Measurements from ENCODE around the gene CRACDL.
A peak's percentile ranks its signal among the peaks of the same experiment; 100 is the strongest.

The CRACDL gene

DNA sequence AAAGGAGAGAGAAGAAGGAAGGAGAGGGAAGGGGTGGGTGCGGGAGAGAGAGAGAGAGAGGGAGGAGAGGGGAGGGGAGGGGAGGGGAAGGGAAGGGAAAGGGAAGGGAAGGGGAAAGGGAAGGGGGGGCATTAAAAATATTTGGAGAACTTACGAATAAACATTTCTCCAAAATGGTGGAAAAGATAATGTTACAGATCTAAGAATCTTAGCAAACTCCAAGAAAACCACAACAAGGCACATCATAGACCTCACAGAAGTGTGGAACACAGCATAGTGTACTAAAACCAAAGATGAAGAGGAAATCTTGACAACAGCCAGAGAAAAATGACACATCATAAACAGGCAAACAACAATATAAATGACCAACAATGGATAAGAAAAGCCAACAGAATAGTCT lies 83.1 kb downstream of the CRACDL start:
- no peak for DNase-seq

DNA sequence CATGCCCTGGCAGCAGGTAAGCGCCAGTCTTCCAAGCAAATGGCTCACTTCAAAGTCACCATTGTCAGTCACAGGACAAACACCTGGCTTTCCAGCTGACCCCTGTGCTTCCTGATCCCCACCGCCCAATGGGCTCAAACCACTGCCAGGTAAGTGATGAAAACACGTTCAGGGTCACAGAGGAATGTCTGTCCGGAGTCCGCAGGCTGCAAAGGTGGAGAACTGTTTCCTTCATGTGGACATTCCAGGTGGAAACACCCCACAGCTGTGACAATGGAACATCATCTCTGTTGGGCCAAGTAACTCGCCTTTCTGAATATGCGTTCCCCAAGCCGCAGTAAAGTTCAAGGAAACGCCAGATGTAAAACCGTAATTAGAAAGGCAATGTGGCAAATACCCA lies 86.0 kb downstream of the CRACDL start:
- no peak for DNase-seq

DNA sequence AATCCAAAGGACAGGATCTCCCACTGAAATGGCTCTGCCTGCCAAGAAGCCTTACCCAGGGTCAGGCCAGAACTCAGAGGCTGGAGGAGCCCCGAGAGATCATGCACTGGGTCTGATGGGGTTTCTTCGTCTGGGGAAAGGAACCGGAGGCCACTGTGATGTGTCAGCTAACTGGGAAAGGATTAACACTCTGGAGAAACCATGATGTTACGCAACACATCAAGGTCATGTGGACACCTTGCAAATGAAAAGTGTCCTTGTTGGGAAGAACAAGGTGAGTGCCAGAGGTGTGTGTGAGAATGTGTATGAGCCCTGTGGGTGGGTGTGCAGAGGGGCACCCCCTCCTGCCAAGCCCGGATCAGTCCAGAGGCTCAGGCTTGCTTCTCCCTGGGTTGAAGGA lies 86.9 kb downstream of the CRACDL start:
- no peak for DNase-seq

DNA sequence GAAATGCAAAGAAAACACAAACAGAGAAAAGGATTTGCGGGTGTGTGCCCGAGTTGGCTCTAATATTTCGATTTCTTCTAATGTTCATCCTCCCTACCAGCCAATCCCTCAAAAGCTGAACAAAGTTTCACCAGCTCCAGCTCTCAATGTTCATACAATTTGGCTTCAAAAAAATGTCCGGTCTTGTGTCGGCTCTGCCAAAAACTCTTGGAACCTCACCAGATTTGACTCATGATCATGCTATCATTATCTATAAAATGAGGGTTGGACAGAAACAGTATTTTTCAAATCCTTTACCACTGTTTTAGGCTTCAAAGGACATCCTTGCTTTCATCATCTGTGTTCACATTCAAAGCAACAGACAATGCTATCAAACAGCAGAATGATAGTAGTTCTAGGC lies 88.2 kb downstream of the CRACDL start:
- DNase-seq, result no peak

DNA sequence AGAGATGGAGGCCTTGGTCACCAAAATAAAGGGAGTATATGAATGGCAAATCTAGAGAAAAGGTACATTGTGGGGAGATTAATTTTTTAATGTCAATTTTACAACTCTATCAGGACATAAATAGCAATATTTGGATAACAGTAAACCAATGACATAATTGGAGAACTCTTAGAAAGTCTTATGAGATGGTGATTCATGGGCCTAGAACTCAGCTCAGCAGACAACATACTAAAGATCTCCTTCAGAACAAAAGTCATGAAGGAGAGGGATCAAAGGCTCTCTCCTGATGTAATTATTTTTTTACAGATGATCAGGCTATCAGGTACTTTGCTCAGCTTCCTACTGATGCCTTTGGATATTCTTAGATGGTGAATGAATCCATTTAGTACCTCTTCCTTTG lies 90.0 kb downstream of the CRACDL start:
- DNase-seq, result no peak

DNA sequence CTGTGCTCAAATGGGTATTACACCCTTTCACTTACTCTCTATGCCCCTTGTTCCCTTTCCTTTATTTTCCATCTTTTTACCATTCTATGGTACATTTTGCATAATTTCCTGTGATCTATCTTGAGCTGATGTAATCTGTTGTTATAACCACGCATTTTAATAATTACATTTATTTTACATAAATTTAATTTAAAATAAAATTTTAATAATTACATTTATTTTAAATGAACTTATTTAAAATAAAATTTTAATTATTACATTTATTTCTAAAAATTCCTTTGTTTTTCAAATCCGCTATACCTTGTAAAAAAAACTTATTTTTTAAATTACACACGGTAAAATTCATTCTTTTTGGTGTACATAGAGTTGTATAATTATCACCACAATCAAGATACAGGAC lies 93.9 kb downstream of the CRACDL start:
- no peak for DNase-seq

DNA sequence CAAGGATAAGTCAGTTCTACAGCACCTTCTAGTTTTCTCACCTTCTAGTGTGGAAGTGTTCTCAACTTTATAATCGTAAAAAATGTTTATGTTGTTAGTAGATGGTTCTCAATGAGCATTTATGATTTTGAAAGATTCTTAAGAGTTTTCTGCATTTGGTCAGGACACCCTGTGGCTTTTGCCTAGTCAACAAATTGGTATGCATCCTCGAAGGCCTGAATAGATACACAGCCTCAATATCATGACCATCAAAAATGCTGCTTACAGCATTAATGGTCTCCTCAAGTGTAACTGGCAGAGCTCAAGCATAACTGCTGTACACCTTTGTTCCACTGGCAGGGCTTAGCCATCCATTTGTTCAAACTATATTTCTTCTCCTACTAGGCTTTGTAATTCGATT lies 96.7 kb downstream of the CRACDL start:
- DNase-seq, result no peak

DNA sequence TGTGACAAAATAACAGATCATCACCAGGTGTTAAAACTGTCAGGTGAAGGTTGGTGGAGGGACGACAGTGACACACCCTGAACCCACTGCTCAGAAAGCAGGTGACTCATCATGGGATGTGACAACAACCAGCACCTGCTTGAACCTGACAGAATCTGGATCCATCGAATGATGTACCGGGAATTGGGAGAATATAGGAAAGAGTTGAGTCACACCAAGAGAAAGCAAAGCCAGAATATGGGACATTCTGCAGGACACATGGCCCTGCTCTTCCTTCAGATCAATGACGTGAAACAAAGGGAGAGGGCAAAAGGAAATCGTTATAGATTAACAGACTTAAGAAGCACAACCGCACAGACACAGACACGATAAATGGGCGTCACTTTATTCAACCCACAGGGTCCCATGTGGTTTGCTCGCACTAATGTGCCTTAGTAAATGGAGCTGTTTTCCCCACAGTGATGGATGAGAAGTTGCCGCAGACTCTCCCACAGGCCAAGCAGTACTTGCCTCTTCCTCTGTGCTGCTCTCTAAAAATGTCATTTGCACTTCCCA lies 100.1 kb downstream of the CRACDL start:
- DNase-seq, result no peak

DNA sequence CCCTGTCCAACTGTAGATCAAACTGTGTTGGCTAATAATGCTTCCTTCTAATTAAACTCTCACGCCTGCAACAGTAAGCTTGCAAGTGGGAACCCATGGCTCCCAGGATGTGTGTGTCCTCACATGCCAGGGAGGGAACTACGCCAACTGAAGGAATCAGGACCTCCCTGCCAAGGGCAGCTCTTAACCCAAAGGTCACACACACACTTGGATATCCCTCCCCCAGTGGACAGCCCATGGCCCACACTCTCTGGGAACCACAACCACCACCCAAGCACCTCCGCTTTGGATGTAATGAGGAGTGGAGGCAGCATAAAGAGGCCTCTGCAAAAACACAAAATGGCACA lies 102.1 kb downstream of the CRACDL start:
- no peak for DNase-seq

DNA sequence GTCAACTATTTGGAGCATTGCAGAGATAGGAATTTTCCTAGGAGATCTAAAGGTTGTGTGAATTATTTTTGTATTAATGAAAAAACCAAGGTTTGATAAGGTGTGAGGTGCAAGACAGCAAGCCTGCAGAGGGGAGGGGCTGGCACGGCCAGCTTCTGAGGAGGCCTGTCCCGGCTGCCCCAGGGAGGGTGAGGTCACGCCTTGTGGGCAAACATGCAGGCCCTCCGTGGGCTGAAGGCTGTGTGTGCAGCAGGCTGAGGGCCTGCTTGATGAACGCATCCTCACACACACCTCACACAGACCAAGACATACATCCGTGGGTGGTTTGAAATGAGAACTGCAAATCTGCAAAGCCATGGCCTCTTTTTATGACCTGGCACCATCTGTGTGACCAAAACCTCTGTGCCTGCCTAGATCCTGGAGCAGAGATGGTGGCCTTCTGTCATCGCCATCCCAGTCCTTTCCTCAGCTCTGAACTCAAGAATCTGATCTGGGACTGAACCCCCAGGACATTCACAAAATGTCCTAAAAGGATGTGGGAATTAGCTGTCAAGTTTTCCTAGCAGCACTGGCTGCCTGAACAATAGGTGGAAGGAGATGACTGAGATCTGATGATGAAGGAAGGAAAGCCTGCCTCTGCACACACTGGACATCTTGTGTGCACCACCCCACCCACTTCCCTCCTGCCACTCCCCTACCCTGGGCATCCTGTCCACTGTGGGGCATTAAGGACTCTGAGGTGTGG lies 102.7 kb downstream of the CRACDL start:
- no peak for DNase-seq

DNA sequence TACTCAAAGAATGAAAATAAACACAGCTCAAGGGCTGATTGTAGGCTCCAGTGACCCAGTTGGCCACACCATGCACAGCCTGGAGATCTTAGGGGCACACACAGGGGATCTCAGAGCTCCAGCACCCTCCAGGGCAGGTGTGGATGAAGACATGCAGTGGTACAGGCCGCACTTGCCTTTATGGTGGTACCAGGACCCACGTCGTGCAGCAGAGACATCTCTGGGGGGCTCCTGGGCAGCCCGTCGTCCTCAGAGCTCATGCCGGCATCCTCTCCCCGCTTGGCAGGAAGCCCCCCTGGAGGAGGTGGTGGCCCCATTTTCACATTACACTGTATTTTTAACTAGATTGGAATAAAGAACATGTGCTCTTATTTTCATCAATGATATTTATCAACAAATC lies 103.9 kb downstream of the CRACDL start:
- DNase-seq, result no peak

DNA sequence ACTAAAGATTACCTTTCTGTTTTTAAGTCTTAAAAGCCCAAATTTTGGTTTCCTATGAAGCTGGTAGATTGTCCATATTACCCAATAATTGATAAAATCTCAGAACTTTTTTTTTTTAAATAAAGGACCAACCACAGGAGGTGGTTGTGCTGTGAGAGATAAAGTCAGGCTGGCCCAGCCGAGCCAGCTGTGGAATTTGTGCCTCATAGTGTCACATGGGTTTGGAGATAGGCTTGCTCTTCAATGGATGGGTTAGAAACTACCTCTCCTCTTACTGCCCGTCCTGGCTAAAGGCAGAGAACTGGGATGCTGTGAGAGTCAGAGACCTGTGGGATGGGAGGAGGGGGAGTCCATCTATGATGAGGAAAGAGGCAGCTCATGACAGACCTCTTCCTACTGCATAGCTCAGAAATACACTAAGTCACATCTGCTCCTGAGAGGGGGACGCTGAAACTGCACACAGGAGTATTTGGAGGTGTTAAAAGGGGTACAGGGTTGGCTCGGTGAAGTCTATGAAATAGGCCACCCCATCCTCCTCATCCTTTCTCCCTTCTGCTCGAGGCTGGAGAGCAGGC lies 105.4 kb downstream of the CRACDL start:
- no peak for DNase-seq

DNA sequence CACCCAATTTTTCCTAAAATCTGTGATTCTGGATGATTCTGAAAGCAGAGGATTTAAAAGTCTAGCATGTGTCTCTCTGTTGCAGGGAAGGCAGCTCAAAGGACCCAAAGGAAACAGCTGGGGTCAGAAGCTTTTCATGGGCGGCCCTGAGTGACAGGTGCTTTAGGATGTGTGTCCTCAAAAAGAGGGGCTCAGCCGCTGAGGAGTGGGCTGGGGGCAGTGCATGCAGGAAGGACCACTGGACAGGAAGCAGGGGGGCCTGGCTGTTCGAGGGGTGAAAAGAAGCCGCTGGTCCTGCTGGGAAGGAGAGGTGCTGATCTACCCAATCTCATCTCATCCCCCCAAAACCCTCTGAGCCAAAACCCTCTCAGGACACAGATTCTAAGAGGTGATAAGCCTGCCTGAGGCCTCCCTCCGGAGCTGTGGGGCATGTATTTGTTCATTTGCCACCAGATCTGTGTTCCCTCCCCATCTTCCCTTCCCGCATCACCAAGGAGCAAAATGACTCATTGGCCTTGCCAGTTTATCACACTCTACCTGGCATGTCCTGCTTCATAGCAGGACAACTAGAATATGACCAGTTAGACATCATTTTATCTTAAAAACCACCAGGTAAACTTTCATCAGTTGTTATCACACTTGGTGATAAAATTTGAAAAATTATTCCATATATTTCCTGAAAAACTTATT lies 106.3 kb downstream of the CRACDL start:
- DNase-seq, result no peak

DNA sequence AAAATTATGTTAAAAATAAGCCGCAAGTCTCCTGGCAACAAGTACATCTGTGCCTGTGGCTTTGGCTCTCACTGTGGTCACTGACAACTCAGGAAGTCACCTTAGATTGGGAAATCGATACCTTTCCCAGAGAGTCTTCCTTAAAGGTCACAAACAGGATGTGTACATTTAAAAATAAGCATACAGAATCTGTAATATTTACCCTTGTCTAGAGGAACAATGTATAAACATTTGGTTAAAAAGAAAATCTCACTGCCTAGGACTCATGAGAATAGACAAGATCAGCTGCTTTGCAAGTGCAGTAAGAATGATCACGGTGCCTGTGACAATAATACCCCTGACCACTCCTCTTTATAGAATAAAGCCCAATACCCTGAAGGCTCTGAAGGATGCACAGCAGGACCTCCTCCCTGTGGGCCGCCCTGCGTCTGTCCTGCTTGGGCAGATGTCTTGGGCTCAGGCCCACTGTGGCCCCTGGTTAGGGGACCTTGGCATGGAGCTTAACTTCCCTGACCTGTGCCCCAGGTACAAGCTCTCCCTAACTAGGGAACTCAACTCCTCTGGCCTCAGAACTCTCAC lies 107.1 kb downstream of the CRACDL start:
- no peak for DNase-seq

DNA sequence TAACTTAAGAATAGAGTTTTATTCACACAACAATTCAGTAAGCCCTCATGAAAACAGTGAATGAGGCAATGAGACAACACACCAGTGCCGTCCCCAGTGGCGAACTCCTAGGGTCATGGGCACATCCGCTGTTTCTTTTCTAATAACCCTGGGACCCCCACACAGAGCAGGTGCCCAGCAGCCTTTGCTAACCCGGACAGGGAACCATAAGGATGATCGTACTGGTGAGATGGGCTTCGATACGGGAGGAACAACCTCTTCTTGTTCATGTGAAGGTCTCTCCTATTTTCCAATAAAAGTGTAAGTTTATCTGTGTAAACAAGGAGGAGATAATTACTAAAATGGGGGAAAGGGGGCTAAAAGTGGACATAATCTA lies 107.7 kb downstream of the CRACDL start:
- DNase-seq, result no peak

DNA sequence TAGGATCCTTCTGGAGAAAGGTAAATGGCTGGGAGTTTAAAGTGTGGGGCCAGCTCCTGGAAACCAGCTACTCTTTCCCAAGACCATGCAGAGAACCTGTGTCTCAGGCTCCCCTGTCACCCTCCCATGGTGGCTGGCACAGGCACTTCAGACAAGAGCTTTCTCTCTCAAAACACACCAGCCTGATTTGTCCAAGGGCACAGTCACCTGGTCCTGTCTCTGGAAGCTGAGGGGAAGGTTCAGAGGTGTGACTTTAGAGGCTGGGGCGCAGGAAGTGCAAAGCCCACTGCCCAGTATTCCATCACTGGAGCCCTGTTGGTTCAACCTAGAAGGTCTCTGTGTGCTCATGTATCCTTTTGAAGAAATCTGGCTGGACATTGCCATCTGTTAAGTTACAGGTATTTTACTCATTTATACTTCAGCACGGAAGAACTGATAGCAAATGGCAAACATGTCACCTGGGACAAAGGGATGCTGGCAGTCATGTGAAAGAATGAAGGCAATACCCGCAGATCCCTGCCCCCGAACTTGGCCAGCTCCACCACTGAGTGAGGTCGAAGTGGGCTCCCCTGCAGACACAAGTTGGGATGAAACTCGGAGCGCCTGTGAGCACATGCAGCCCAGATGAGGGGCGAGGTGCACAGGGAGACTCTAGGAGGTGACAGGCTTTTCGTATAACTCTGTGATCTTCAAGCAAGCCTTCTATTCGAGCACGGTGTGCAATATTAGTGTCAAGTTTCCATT lies 108.2 kb downstream of the CRACDL start:
- DNase-seq, result no peak

DNA sequence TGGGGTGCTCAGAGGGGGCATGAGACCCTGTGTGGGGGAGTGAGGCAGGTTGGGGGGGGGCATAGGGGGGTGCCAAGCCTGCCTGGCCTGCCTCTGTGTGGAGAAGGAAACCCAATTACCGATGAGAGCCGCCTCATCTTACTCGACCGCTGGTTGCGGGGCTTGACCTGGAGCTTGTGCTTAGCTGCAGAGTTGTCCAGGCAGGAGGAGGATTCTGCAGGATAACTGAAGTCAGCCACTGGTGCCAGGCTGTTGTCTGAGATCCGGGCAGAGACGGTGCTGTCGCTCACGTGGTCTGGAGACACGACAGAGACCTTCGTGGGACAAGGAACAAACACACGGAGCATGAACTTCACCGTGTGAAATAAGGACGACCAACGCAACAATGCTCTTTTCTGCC lies 109.2 kb downstream of the CRACDL start:
- DNase-seq, result no peak

DNA sequence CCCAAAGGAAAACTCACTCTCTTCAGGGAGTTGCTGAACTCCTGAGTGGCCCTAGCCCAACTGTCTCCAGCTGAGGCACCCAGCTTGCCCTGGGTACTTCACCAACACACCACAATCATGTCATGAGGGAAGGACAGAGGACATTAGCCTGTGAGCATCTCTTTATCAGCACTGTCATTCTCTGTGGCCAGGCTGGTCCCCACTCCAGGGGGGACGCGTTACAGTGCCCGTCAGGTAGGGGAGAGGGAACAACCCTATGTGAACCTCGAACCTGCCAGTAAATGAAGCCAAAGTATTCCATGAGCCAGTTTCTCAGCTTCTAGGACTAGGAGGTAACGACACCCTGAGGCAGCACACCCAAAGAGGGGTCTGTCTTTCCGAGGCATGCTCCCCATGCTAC lies 110.2 kb downstream of the CRACDL start:
- no peak for DNase-seq

DNA sequence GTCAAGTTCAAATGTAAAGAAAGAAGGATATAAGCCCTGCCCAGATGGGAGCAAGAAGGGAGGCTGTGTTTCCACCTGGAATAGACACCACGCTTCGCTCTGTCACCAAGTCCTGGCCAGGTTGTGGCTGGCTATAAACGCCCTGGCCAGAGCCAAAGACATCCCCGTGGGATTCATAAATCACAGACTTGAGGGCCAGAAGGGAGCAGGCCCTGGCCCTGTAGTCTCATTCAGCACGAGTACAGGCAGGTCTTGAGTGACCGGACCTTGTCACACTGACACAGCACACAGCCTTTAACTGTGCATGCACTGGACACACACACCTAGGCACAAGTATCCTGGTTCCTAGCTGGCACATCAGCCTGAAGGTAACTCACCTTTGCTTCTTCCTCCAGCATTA lies 110.6 kb downstream of the CRACDL start:
- DNase-seq, result no peak

DNA sequence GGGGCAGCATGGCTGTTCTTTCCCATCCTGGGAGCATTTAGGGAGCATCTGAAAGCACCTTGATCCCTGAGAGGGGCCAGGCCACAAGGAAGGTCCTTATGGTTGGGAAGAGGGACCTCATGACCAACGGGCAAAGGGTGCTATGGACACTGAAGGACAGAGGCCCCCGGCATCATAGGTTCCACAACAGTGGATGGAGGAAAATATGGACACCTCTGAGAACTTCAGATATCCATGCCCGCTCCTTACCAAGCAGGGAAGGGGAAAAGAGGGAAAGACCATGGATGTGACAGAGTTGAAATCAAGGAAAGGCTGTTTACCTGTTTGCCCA lies 111.0 kb downstream of the CRACDL start:
- DNase-seq, result no peak

DNA sequence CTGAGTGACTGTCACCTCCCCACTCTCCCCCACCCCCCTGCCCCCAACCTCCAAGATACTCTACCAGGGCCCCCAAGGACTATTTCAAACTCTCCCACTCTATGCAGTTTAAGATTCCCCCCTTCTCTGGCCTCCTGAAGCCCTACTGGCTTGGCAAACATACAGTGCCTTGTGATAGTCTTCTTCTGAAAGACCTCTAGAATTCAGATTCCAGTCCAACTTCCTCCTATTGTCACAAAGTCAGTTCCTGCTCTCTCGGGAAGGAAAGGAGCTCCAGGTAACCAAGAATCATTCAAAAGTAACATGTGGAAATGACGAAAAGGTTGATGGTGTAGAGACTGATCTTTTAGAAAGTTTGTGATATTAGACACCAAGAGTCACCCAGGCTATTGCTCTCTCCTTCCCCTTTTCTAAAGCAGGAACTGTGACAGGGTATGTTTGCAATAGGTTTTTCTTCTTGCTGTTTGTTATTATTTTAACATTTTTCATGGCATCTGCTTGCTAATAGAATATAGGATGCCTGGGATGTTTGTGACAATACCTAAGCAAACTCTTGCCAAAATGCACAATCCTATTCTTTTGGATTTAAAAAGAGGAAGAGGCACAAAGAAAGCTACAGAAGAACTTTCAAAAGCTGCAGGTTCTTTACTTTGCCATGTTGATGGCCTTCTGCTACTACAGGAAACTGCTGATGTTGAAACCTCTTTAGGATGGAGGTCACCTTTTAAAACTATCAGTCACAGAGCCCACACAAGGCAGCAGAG lies 111.6 kb downstream of the CRACDL start:
- peak; percentile 31 to 51 (median 44) for DNase-seq
